ENCODE measurements around the gene MTG2.

DNA sequence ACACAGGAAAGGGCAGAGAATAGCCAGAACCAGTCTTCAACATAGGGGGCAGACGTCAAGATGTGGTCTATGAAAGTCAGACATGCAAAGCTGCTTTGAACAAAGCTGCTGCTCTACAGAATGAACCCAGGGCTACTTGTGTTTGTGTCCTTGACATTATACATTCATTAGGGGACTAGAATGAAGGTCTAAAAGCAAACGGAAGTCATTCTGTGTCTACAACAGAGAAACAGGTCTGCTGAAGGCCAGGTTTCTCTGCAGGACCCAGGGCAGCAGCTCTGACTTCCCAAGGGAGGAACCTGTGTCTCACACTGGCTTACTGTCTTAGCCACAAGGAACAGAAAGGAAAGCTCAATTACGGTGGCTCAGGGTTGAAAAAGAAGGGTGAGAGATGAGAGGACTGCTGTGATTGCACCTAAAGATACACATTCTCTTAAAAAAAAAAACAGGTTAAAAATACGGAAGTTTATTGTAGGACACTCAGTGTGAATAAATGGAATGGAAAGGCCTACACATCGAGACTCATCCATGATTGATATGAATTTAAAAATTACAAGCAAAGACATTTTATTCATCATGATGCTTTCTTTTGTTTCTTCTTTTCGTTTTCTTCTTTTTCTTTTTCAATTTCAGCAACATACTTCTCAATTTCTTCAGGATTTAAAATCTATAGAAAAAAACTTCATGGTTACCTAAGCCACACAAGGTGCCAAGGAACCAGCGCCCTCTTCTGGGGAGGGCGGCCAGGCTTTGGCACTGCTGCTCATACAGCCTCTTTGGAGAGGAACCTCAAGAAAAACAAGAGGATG is 46.3 kb upstream of the MTG2 start:
- TF ChIP-seq, protein P1, sequence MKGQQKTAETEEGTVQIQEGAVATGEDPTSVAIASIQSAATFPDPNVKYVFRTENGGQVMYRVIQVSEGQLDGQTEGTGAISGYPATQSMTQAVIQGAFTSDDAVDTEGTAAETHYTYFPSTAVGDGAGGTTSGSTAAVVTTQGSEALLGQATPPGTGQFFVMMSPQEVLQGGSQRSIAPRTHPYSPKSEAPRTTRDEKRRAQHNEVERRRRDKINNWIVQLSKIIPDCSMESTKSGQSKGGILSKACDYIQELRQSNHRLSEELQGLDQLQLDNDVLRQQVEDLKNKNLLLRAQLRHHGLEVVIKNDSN (IDR thresholded peaks at IDR 0.05; ENCODE audit: borderline replicate concordance, low read depth), result no peak
- no peak for TF ChIP-seq YY1 (IDR thresholded peaks at IDR 0.05; ENCODE audit: low read depth)
- TF ChIP-seq, protein P2, sequence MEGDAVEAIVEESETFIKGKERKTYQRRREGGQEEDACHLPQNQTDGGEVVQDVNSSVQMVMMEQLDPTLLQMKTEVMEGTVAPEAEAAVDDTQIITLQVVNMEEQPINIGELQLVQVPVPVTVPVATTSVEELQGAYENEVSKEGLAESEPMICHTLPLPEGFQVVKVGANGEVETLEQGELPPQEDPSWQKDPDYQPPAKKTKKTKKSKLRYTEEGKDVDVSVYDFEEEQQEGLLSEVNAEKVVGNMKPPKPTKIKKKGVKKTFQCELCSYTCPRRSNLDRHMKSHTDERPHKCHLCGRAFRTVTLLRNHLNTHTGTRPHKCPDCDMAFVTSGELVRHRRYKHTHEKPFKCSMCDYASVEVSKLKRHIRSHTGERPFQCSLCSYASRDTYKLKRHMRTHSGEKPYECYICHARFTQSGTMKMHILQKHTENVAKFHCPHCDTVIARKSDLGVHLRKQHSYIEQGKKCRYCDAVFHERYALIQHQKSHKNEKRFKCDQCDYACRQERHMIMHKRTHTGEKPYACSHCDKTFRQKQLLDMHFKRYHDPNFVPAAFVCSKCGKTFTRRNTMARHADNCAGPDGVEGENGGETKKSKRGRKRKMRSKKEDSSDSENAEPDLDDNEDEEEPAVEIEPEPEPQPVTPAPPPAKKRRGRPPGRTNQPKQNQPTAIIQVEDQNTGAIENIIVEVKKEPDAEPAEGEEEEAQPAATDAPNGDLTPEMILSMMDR (IDR thresholded peaks at IDR 0.05), result peak; percentile 96
- TF ChIP-seq, protein P3, sequence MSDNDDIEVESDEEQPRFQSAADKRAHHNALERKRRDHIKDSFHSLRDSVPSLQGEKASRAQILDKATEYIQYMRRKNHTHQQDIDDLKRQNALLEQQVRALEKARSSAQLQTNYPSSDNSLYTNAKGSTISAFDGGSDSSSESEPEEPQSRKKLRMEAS (IDR thresholded peaks at IDR 0.05; ENCODE audit: low read depth), result no peak
- TF ChIP-seq, protein P4, sequence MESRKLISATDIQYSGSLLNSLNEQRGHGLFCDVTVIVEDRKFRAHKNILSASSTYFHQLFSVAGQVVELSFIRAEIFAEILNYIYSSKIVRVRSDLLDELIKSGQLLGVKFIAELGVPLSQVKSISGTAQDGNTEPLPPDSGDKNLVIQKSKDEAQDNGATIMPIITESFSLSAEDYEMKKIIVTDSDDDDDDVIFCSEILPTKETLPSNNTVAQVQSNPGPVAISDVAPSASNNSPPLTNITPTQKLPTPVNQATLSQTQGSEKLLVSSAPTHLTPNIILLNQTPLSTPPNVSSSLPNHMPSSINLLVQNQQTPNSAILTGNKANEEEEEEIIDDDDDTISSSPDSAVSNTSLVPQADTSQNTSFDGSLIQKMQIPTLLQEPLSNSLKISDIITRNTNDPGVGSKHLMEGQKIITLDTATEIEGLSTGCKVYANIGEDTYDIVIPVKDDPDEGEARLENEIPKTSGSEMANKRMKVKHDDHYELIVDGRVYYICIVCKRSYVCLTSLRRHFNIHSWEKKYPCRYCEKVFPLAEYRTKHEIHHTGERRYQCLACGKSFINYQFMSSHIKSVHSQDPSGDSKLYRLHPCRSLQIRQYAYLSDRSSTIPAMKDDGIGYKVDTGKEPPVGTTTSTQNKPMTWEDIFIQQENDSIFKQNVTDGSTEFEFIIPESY (IDR thresholded peaks at IDR 0.05; ENCODE audit: borderline replicate concordance, low read depth), result no peak
